ENCODE results near the gene OR10T2.

- TF ChIP-seq FOS (IDR thresholded peaks at IDR 0.05; ENCODE audit: borderline replicate concordance, insufficient read depth, low read length) = no peak
- no peak for TF ChIP-seq POLR2AphosphoS5 (IDR thresholded peaks at IDR 0.05; ENCODE audit: insufficient read depth, low read depth, low read length)
- TF ChIP-seq POLR2A (IDR thresholded peaks at IDR 0.05; ENCODE audit: low read depth, low read length) = no peak
- TF ChIP-seq, protein P1, sequence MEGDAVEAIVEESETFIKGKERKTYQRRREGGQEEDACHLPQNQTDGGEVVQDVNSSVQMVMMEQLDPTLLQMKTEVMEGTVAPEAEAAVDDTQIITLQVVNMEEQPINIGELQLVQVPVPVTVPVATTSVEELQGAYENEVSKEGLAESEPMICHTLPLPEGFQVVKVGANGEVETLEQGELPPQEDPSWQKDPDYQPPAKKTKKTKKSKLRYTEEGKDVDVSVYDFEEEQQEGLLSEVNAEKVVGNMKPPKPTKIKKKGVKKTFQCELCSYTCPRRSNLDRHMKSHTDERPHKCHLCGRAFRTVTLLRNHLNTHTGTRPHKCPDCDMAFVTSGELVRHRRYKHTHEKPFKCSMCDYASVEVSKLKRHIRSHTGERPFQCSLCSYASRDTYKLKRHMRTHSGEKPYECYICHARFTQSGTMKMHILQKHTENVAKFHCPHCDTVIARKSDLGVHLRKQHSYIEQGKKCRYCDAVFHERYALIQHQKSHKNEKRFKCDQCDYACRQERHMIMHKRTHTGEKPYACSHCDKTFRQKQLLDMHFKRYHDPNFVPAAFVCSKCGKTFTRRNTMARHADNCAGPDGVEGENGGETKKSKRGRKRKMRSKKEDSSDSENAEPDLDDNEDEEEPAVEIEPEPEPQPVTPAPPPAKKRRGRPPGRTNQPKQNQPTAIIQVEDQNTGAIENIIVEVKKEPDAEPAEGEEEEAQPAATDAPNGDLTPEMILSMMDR (IDR thresholded peaks at IDR 0.05; ENCODE audit: extremely low read depth in 1 of 2, insufficient read depth in 1 of 2, low read depth in 1 of 2, low read length in 2 of 2) = no peak
- no peak for TF ChIP-seq MAX (IDR thresholded peaks at IDR 0.05; ENCODE audit: insufficient read depth, insufficient read length)
- TF ChIP-seq EZH2 (IDR thresholded peaks at IDR 0.05; ENCODE audit: borderline replicate concordance, low read depth, low read length, severe bottlenecking) = no peak
- no peak for TF ChIP-seq GATA2 (IDR thresholded peaks at IDR 0.05; ENCODE audit: insufficient read depth, insufficient read length, low read depth, low read length)
- TF ChIP-seq JUN (IDR thresholded peaks at IDR 0.05; ENCODE audit: borderline replicate concordance, insufficient read depth, insufficient read length, low read depth) = no peak
Observed at GRCh38 chr1:158396646-158397045, 2.6 kb downstream of the OR10T2 start.
